Body of pancreas (tissue), 4 donors: ENCODE results near the gene STXBP1. TPM values are rescaled to one million over a fixed set of nuclear protein-coding genes. Genes with fewer than 3 reads are reported as not detected.

Experiments
- ATAC-seq: fragments of 150-250 bp; one replicate; pipeline ENCODE4 v1.9.1; 2016
- DNase-seq, 4 donors: peaks; one replicate each; pipeline ENCODE4 v3.0.0-alpha.2; 2019
- H3K27ac ChIP-seq, 4 donors: fragments of 200-600 bp; sonication (generic); 1 replicate in 3 of 4; 2 replicates in 1 of 4; pipeline versions ENCODE4 v1.5.1 to v1.6.1; 2016 to 2019; ENCODE audit warnings: mild to moderate bottlenecking in 1 of 4, mixed read lengths in 1 of 4, moderate library complexity in 1 of 4
- H3K27me3 ChIP-seq, 2 donors: fragments of 200-600 bp; sonication (generic); one replicate each; pipeline ENCODE4 v1.6.0; 2016; ENCODE audit warnings: mild to moderate bottlenecking in 1 of 2
- H3K36me3 ChIP-seq, 2 donors: fragments of 200-600 bp; sonication (generic); replicated peaks in 1 of 2; 2 replicates each; pipeline ENCODE4 v1.5.1; 2016; ENCODE audit warnings: low read depth in 2 of 2; ENCODE audit not compliant: insufficient read depth in 1 of 2
- H3K4me1 ChIP-seq: fragments of 200-600 bp; sonication (generic); one replicate; pipeline ENCODE4 v1.6.0; 2016
- H3K4me3 ChIP-seq, 2 donors: fragments of 200-600 bp; sonication (generic); 1 replicate in 1 of 2; 2 replicates in 1 of 2; pipeline ENCODE4 v1.5.1; 2016 to 2019
- H3K9me3 ChIP-seq, 3 donors: fragments of 200-600 bp; sonication (generic); 1 replicate in 2 of 3; 2 replicates in 1 of 3; pipeline ENCODE4 v1.5.1; 2016
- POLR2A ChIP-seq, 3 donors: fragments of 450-650 bp; IDR thresholded peaks; one replicate each; pipeline ENCODE4 v1.6.1; 2016; ENCODE audit warnings: antibody characterized with exemption in 3 of 3, mild to moderate bottlenecking in 2 of 3
- WGBS, 2 donors: methylation state at CpG; one replicate each; pipeline ENCODE4 v1.1.5; 2017; 5-methylcytosine and 5-hydroxymethylcytosine counted together
- intact Hi-C: fragments of 100-400 bp; cut with DNase I; formaldehyde crosslinking; loops from one replicate; pipeline ENCODE4 v1.15.1; 2023
- total RNA-seq, 2 donors: library from RNA; depleted of rRNA; stranded (reverse); fragments of >200 nt; gene quantifications; one replicate each; pipeline ENCODE4 v1.1.0, GENCODE V29; 2016
- TF ChIP-seq, protein P1 (sequence below), 7 experiments: fragments of 450-650 bp in 4 of 7; fragments of 200-600 bp in 3 of 7; sonication (generic) in 3 of 7; IDR thresholded peaks; one replicate each; pipeline ENCODE4 v1.5.1; 2016 to 2019; ENCODE audit warnings: antibody characterized with exemption in 7 of 7

STXBP1 gene
- total RNA-seq, 2 donors from 2014 or later, result 34.5 to 39.9 TPM

DNA sequence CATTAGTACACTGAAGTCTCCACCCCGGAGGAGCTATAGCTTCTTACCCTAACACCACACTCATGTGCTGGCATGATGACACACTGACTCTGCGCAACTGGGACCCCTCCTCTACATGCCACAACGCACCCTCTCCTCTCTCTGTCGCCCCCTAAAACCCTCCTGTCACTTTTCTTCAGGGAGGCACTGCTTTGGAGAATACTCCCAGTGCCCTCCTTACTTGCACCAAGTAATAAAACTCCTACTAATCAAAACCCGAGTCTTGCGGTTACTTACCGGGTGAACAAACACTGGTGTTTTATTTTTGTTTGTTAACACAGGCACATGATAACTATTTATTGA is 12.6 kb upstream of the STXBP1 start:
- no peak for TF ChIP-seq POLR2A (IDR thresholded peaks at IDR 0.05)
- TF ChIP-seq, protein P1, sequence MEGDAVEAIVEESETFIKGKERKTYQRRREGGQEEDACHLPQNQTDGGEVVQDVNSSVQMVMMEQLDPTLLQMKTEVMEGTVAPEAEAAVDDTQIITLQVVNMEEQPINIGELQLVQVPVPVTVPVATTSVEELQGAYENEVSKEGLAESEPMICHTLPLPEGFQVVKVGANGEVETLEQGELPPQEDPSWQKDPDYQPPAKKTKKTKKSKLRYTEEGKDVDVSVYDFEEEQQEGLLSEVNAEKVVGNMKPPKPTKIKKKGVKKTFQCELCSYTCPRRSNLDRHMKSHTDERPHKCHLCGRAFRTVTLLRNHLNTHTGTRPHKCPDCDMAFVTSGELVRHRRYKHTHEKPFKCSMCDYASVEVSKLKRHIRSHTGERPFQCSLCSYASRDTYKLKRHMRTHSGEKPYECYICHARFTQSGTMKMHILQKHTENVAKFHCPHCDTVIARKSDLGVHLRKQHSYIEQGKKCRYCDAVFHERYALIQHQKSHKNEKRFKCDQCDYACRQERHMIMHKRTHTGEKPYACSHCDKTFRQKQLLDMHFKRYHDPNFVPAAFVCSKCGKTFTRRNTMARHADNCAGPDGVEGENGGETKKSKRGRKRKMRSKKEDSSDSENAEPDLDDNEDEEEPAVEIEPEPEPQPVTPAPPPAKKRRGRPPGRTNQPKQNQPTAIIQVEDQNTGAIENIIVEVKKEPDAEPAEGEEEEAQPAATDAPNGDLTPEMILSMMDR (IDR thresholded peaks at IDR 0.05), result no peak
- H3K9me3 ChIP-seq, result no peaks in the 10 kb centered on the region
- intact Hi-C loops, result loop anchor here (10.0 kb wide), 1 partner anchor 275 kb away; the partner anchor contains the start of gene AK1
- ATAC-seq (no peak), DNase-seq (no peak)
- H3K4me1 ChIP-seq, result no peaks in the 10 kb centered on the region
- no peak overlapping the region for H3K4me3 ChIP-seq
- H3K27me3 ChIP-seq, result no peaks in the 10 kb centered on the region
- no peaks in the 10 kb centered on the region for H3K36me3 ChIP-seq
- WGBS, 2 donors, result 67 to 79% methylated on average over 7 of the region's 7 CpGs
- H3K27ac ChIP-seq, result no peak overlapping the region

DNA sequence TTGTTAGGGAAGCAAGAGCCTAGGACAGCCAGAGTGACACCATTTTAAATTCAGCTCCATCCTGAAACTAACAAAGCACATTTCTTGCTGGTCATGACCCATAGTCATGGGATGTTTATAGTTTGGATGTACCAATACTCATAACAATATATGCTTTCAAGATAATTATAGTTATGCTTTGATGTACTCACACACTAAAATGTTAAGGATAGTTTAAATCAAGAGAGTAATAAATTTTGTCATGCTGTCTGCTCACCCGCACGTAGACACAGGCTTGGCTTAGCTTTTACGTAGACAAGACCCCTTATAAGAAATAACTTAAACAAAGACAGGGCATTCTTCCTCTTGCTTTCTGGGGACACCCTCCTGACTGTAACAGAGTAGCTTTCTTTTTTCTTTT is 8.9 kb upstream of the STXBP1 start:
- no peak for ATAC-seq
- Histone ChIP-seq H3K4me3 (no peak overlapping the region), H3K36me3 (no peaks in the 10 kb centered on the region), H3K27ac (no peak overlapping the region), H3K9me3 (no peaks in the 10 kb centered on the region), H3K27me3 (no peaks in the 10 kb centered on the region), H3K4me1 (peaks cover 6% of the 10 kb centered on the region)
- WGBS, 2 donors, result 92 to 95% methylated on average over 3 of the region's 3 CpGs
- DNase-seq, result no peak
- intact Hi-C loops, result no loop called here
- no peak for TF ChIP-seq POLR2A (IDR thresholded peaks at IDR 0.05)
- TF ChIP-seq, protein P1 (IDR thresholded peaks at IDR 0.05), result no peak

DNA sequence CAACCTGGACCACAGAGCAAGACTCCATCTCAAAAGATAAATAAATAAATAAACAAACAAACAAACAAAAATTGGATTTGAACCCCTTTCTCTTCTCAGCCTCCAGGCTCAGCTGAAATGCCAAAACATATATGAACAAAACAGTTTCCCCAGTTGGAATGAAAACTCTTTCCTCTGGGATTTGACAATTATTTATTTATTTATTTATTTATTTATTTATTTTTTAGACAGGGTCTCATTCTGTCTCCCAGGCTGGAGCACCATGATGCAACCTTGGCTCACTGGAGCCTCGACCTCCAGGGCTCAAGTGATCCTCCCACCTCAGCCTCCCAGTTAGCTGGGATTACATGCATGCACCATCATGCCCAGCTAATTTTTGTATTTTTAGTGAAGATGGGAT is 6.0 kb upstream of the STXBP1 start:
- no peaks in the 10 kb centered on the region for H3K27me3 ChIP-seq
- ATAC-seq, result no peak
- H3K4me3 ChIP-seq, result no peak overlapping the region
- intact Hi-C loops, result no loop called here
- H3K9me3 ChIP-seq, result no peaks in the 10 kb centered on the region
- no peak overlapping the region for H3K27ac ChIP-seq
- no peaks in the 10 kb centered on the region for H3K36me3 ChIP-seq
- no peak for TF ChIP-seq POLR2A (IDR thresholded peaks at IDR 0.05)
- WGBS, 2 donors, result 83% methylated on average over 1 of the region's 1 CpG
- peaks cover 14% of the 10 kb centered on the region for H3K4me1 ChIP-seq
- DNase-seq, result no peak

DNA sequence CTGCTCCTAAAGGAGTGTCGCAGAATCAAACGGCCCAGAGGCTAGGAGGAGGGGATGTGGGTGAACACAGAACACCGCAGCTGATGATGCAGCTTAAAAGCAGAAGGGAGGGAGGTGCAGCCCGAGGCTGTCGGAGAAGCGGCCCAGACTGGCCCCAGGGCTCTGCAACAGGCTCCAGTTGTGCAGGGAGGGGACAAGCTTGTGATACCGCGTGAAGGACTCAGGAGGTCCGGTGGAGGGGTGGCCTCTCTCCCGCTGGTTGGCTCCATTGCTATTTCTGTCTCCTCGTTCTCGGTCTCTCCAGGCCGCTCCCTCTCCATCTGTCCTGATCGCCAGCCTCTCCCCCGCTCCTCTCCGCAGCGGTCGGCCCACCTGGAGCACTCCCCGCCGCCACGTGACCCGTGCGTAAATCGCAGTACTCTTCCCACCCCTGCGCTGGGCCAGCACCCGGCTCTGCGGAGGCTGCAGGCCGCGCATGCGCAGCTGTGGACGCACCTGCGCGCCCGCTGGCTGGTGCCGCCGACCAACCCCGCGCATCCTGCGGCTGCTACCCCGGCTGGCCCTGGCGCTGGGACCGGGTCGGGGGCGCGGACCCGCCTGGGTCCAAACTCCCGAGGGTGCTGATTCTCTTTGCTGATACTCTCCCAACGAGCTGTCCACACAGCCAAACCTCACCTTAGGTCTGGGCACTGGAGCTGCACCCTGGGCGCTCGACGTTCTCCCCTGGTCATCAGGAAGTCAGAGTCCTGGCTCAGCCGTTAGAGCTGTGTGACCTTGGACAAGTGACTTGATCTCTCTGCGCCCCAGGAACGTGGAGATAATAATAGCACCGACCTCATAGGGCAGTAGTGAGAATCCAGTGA is 3.7 kb upstream of the STXBP1 start:
- peak overlapping the region in 3 of 4 donors; percentile 43 to 68 (median 52) for H3K27ac ChIP-seq
- no peaks in the 10 kb centered on the region for H3K9me3 ChIP-seq
- 0 to 5% methylated on average over 22 to 55 of the region's 55 CpGs for WGBS, 2 donors
- peak in 2 of 3 donors; percentile 36 to 55 for TF ChIP-seq POLR2A (IDR thresholded peaks at IDR 0.05)
- TF ChIP-seq, protein P1 (IDR thresholded peaks at IDR 0.05), result peak in 1 of 7 experiments; percentile 11
- peak; percentile 76 to 87 (median 84) for DNase-seq
- peak; percentile 53 for ATAC-seq
- H3K4me3 ChIP-seq, result no peak overlapping the region
- peaks cover 26% of the 10 kb centered on the region for H3K4me1 ChIP-seq
- no peaks in the 10 kb centered on the region for H3K36me3 ChIP-seq
- H3K27me3 ChIP-seq, result no peaks in the 10 kb centered on the region
- intact Hi-C loops, result no loop called here

DNA sequence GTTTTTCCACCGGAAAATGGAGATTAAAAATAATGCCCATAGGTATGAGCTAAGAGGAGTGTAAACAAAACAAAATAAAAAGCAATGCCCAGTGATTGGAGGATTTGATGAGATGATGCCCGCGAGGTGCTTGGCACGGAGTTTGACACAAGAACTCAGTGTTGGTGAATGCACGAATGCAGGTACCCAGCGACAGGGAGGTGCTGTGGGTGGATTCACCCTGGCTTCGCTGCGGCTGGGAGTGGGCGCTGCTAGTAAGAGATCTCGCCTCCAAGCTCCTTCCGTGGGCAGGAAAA is 526 bp upstream of the STXBP1 start:
- Histone ChIP-seq H3K9me3 (no peaks in the 10 kb centered on the region), H3K4me3 (peak overlapping the region in 1 of 2 donors; percentile 17), H3K27me3 (no peaks in the 10 kb centered on the region), H3K27ac (peak overlapping the region in 3 of 4 donors; percentile 66 to 86 (median 83)), H3K36me3 (no peaks in the 10 kb centered on the region), H3K4me1 (peaks cover 31% of the 10 kb centered on the region)
- ATAC-seq (peak; percentile 3), DNase-seq (no peak)
- no peak for TF ChIP-seq POLR2A (IDR thresholded peaks at IDR 0.05)
- TF ChIP-seq, protein P1 (IDR thresholded peaks at IDR 0.05), result no peak
- WGBS, 2 donors, result 1 to 4% methylated on average over 11 of the region's 11 CpGs
- intact Hi-C loops, result loop anchor here (5.0 kb wide), 1 partner anchor 166 kb away; the partner anchor contains the start of gene SH2D3C
